GM18526 (cell line): ENCODE measurements around the gene TBC1D4.

Experiments used
- POLR2A ChIP-seq: IDR thresholded peaks from 3 replicates; pipeline ENCODE4 v1.6.1; 2011; ENCODE audit not compliant: insufficient read length; ENCODE audit errors: extremely low read depth

The TBC1D4 gene

DNA sequence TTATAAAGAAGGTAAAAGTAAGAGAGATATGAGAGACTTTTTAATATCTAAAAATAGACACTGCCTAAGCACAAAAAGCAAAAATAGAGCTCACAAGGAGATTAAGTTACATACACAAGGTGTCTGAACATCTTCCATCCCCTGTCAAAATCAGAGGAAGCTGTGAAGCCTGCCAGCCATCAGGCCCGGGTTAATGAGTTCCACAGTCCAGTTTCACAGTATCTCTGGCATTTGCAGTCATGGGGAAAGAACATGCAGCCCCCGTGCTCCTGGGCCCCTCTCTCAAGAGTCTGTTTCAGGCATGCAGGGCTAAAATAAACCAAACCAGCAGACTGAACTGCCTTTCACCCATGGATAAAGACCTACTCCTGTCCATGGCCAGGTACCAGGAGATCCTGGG is 79.2 kb downstream of the TBC1D4 start:
- TF ChIP-seq POLR2A: no peak

DNA sequence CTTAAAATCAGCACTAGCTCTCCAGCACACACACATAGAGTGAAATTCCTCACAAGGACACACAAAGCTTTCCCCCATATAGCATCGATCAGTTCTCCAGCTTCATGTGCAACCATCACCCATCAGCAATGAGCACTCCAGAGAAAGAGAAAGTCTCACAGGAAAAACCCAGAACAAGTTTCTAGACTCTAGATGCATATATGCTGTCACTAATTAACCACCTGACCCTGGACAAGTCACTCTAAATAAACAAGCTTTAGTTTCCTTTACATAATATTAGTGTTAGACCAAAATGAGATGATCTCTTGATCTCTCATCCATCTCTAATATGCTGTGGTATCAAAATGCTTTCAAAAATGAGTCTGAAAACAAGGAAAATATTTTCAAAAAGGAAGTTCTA is 81.2 kb downstream of the TBC1D4 start:
- TF ChIP-seq POLR2A: no peak

DNA sequence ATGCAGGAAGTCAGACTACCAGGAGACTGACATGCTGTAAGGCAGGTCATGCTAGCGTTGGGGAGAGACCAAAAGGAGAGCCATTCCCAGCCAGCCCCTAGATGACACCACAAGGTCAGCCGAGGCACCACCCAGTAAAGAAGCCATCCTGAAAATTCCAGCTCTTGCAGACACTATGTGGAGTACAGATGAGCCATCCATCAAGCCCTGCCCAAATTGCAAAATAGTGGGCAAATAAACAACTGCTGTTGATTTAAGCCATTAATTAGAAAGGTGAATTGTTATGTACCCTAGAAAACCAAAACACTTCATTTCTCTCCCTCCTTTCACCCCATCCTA is 82.1 kb downstream of the TBC1D4 start:
- TF ChIP-seq POLR2A: no peak

DNA sequence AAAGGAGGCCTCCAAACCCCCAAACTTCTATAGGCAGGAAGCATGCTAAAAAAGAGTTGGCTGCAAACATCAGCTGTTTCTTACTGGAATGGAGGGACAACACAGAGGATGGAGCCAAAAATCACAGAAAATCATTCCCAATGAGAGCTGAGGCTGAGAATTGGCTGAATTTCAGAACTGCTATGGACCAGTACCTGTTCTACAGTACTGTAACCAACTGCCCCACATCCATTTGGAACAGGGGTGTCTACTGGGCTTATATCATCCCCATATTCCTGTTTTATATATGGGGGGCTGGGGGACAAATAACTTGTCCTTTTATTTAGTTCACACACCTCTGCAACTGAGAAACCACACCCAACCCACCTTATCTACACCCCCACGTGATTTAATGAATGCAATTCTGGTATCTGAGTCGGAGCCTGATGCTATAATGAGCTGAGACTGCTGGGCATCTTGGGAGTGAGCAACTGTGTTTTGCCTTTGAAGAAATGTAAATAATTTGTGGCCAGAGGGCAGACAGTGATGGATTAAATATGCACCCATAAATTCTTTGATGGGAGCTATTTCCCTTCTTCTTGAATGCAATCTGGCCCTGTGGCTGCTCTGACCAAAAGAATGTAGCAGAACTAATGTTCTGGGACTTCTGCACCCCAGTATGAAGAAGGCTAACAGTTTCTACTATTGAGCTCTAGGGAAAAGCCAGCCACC is 82.6 kb downstream of the TBC1D4 start:
- TF ChIP-seq POLR2A: no peak

DNA sequence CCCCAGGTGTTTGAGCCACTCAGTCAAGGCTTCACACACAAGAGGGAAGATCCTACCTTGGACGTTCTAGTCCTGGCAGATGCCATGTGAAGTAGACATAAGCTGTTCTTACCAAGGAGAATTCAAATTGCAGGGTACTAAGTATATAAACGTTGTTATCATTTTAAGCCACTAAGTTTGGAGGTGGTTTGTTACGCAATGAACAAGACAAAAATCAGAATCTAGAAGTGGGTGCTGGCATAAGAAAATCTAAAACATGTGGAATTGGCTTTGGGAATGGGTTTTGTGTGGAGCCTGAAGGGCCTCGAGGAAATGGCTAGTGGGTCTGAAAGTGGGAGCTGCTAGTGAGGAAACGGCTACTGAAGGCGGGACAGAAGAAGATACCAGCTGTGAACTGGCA is 83.9 kb downstream of the TBC1D4 start:
- no peak for TF ChIP-seq POLR2A

GRCh38 chr13:75395901-75396300 is 86.1 kb downstream of the TBC1D4 start:
- TF ChIP-seq POLR2A: no peak

GRCh38 chr13:75395066-75395465 is 86.9 kb downstream of the TBC1D4 start:
- no peak for TF ChIP-seq POLR2A

DNA sequence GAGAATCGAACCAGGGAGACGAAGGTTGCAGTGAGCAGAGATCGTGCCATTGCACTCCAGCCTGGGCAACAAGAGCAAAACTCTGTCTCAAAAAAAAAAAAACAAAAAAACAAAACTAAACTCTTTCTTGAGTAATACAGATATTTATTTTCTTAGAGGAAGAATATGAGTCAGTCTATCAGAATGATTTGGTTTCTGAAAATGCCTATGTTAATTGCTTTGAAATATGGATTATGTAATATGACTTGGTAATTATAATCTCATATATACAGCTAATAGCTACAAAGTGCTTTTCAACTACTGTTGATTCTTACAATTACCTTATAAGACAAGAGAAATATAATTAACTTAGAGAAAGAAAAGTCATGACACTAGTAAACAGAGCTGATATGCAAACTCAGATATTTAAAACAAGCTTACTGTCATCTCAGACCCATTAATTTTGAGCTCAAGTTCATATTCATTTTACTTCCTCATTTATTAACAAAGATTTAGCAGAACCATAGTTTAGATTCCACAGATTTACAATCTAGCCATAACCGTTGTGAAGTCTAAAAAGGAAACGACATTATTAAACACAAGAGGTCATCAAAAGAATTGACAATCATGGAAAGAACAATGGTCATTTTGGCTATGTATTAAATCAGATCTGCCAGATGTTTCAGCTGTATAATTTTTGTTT is 88.0 kb downstream of the TBC1D4 start:
- TF ChIP-seq POLR2A: no peak

- no peak for TF ChIP-seq POLR2A
Observed at GRCh38 chr13:75391432-75392100, 90.4 kb downstream of the TBC1D4 start.

DNA sequence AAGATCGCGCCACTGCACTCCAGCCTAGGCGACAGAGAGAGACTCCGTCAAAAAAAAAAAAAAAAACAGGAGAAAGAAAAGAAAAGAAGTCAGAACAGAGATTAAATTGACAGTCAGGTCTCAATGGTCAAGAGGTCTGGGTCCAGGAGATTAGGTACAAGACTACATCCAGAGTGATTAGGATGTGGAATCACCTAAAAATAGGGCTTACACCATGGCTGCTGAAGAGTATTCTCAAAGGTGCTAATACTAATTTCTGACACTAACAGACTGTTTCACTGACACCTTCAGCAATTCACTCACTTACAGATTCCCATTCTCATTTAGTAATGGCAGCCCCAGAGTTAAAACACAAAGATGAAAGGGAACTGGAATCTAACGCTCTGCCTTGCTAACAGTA is 91.7 kb downstream of the TBC1D4 start:
- no peak for TF ChIP-seq POLR2A

DNA sequence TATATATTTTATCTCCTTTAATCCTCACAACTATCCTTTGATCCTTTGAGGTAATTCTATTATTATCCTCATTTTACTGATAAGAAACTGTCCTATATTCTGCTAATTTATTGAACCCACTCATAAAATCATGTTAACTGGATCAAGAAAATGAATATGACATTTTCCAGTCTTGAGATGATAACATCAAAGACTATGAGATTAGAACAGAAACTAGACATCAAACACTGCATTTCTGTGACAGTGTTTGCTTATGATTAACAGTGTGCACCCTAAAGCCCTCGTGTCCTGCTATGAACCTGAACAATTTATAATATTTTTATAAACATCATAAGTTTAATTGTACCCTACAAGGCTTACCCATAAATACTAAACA is 96.3 kb downstream of the TBC1D4 start:
- no peak for TF ChIP-seq POLR2A

DNA sequence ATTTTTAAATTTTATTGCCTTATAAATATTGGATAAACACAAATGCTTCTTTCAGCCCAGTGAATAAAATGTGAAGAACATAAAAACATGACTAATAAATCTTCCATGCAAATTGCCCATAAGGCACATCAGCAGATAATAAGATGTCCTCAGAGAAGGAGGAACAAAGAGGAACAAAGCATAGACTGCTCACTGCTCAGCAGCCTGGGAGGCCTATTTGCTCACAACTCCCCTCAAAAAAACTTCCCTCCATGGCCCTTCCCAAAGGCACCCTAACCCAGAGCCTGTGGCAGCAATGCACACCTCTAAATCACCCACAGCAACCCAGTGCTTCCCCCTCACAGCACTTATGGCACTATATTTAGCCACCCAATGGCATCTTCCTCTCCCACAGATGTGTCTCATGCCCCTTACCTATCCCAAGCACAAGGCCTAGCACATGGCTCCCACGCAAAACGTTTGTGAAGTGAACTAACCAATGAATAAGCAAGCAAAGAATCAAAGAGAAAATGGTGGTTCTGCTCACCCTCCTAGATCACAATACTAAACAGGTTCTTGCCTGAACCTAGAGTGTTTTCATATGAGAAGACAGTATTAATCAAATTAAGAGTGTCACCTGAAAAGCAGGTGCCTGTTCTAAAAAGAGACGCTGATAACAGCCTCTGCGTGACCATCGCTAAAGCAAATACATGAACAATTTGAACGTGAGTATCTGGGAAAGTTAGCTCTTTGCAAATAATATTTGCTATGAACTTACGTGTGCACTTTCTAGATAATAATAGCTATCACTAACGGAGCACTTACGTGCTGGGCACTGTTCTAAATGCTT is 96.9 kb downstream of the TBC1D4 start:
- TF ChIP-seq POLR2A: no peak

DNA sequence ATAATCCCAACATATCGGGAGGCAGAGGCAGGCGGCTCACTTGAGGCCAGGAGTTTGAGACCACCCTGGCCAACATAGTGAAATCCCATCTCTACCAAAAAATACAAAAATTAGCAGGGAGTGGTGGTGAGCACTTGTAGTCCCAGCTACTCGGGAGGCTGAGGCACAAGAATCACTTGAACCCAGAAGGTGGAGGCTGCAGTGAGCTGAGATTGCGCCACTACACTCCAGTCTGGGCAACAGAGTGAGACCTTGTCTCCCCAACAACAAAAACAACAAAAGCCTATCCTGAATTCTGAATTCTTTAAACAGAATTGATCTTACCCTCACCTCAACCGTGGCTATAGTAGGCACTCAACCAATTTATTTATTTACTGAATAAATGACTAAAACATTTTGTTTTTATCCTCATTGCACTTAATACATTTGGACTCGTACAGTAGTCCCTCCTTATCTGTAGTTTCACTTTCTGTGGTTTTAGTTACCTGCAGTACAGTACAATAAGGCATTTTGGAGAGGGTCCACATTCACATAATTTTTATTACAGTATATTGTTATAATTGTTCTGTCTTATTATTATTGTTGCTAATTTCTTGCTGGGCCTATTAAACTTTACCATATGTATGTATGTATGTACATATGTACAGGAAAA is 98.8 kb downstream of the TBC1D4 start:
- TF ChIP-seq POLR2A: no peak

DNA sequence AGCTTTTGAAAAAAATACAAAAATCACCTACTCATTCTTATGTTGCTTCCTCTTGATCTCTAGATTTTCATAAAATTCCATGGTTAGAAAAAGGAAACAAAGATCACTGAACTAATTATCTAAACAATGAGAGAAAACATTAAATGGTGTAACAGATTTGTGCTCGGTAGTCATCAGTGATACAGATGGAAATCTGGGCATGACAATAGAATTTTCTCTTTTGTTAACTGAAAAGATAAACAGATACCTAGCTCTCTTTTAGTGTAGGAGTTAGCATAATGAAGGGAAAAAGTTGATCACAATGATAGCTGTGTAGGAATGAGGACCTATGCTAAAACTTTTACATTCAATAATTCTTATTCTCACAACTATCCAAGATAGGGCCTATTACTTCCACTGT is 103.7 kb downstream of the TBC1D4 start:
- TF ChIP-seq POLR2A: no peak

- no peak for TF ChIP-seq POLR2A
Observed at GRCh38 chr13:75376792-75377402, 105.1 kb downstream of the TBC1D4 start.
